Esophagus squamous epithelium (tissue), 5 donors: Measurements from ENCODE around the gene KRTAP10-11. TPM values are rescaled to one million over a fixed set of nuclear protein-coding genes. Genes with fewer than 3 reads are reported as not detected.

Experiments used
- DNase-seq: peaks from one replicate; lab custom pipeline; 2025; lab: John Stamatoyannopoulos, UW
- H3K27ac ChIP-seq, 4 donors: fragments of 200-600 bp; sonication (generic); one replicate each; pipeline ENCODE4 v1.5.1; 2016 to 2019; ENCODE audit warnings: mild to moderate bottlenecking in 1 of 4
- H3K27me3 ChIP-seq, 4 donors: fragments of 200-600 bp; sonication (generic); 1 replicate in 3 of 4; 2 replicates in 1 of 4; pipeline versions ENCODE4 v1.5.1 to v1.6.0; 2017 to 2021; ENCODE audit warnings: antibody characterized with exemption in 1 of 4
- H3K36me3 ChIP-seq, 3 donors: fragments of 200-600 bp; sonication (generic); one replicate each; pipeline ENCODE4 v1.5.1; 2016 to 2019
- H3K4me1 ChIP-seq, 3 donors: fragments of 200-600 bp; sonication (generic); one replicate each; pipeline ENCODE4 v1.5.1; 2017 to 2019
- H3K4me3 ChIP-seq, 4 donors: fragments of 200-600 bp; sonication (generic); 1 replicate in 3 of 4; 2 replicates in 1 of 4; pipeline ENCODE4 v1.5.1; 2016 to 2019; ENCODE audit warnings: mild to moderate bottlenecking in 2 of 4, moderate library complexity in 1 of 4
- H3K9me3 ChIP-seq, 3 donors: fragments of 200-600 bp; sonication (generic); one replicate each; pipeline ENCODE4 v1.5.1; 2016 to 2019
- POLR2A ChIP-seq, 4 donors: fragments of 450-650 bp; IDR thresholded peaks; one replicate each; pipeline ENCODE4 v1.6.1; 2017; ENCODE audit warnings: antibody characterized with exemption in 4 of 4, mild to moderate bottlenecking in 4 of 4, moderate library complexity in 3 of 4
- WGBS, 2 donors: methylation state at CpG; one replicate each; pipeline ENCODE4 v1.1.5; 2018; 5-methylcytosine and 5-hydroxymethylcytosine counted together
- intact Hi-C: fragments of 100-400 bp; cut with DNase I; formaldehyde crosslinking; loops from one replicate; pipeline ENCODE4 v1.15.0; 2022
- total RNA-seq, 4 donors: library from RNA; depleted of rRNA; stranded (reverse); fragments of >200 nt; gene quantifications; one replicate each; pipeline ENCODE4 v1.1.0, GENCODE V29; 2016
- TF ChIP-seq, protein P1 (sequence below), 6 experiments: fragments of 450-650 bp in 4 of 6; fragments of 200-600 bp in 2 of 6; sonication (generic) in 2 of 6; IDR thresholded peaks; one replicate each; pipeline ENCODE4 v1.5.1; 2016 to 2019; ENCODE audit warnings: antibody characterized with exemption in 6 of 6, mild to moderate bottlenecking in 4 of 6, moderate library complexity in 4 of 6
- donor health status: DM: yes; HTN: yes; CAD: no.

The KRTAP10-11 gene
- total RNA-seq, 4 donors from 2014 or later, result not detected

- peaks cover 0 to 26% (median 0%) of the 10 kb centered on the region in 4 donors for H3K27me3 ChIP-seq
- TF ChIP-seq POLR2A (IDR thresholded peaks at IDR 0.05), result no peak
- TF ChIP-seq, protein P1, sequence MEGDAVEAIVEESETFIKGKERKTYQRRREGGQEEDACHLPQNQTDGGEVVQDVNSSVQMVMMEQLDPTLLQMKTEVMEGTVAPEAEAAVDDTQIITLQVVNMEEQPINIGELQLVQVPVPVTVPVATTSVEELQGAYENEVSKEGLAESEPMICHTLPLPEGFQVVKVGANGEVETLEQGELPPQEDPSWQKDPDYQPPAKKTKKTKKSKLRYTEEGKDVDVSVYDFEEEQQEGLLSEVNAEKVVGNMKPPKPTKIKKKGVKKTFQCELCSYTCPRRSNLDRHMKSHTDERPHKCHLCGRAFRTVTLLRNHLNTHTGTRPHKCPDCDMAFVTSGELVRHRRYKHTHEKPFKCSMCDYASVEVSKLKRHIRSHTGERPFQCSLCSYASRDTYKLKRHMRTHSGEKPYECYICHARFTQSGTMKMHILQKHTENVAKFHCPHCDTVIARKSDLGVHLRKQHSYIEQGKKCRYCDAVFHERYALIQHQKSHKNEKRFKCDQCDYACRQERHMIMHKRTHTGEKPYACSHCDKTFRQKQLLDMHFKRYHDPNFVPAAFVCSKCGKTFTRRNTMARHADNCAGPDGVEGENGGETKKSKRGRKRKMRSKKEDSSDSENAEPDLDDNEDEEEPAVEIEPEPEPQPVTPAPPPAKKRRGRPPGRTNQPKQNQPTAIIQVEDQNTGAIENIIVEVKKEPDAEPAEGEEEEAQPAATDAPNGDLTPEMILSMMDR (IDR thresholded peaks at IDR 0.05), result no peak
- H3K27ac ChIP-seq, result no peak overlapping the region
- no peak for DNase-seq
- H3K4me3 ChIP-seq, result no peak overlapping the region
- 76 to 80% methylated on average over 1 of the region's 1 CpG for WGBS, 2 donors
- H3K9me3 ChIP-seq, result peaks cover 0 to 31% (median 11%) of the 10 kb centered on the region in 3 donors
- no peaks in the 10 kb centered on the region for H3K36me3 ChIP-seq
- H3K4me1 ChIP-seq, result no peaks in the 10 kb centered on the region
- intact Hi-C loops, result no loop called here
Observed at GRCh38 chr21:44671911-44672310, 25.7 kb downstream of the KRTAP10-11 start.

GRCh38 chr21:44677881-44678280 is 31.7 kb downstream of the KRTAP10-11 start:
- no peak for TF ChIP-seq POLR2A (IDR thresholded peaks at IDR 0.05)
- TF ChIP-seq, protein P1 (IDR thresholded peaks at IDR 0.05), result no peak
- peaks cover 0 to 7% (median under 1%) of the 10 kb centered on the region in 3 donors for H3K9me3 ChIP-seq
- H3K27me3 ChIP-seq, result peaks cover 0 to 15% (median 0%) of the 10 kb centered on the region in 4 donors
- 91 to 92% methylated on average over 11 to 13 of the region's 13 CpGs for WGBS, 2 donors
- no peaks in the 10 kb centered on the region for H3K4me1 ChIP-seq
- intact Hi-C loops, result no loop called here
- H3K36me3 ChIP-seq, result no peaks in the 10 kb centered on the region
- no peak overlapping the region for H3K27ac ChIP-seq
- no peak for DNase-seq
- no peak overlapping the region for H3K4me3 ChIP-seq

DNA sequence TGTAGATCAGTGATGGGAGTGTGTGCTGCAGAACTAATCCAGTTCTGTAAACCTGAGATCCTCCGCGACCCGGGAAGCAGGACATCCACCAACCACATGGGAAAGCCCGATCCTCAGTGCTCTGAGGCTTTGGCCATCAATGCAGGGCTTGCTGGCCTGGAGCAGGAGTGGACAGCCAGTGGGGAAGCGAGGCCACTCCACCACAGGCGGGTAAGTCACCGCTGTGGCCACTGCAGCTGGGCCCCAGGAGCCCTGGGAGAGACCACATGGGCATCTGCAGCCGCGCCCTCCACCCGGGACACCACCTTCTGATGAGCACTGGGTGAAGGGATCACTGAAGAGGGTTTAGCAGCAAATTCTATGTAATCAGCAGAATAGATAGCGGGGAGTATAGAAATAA is 34.9 kb downstream of the KRTAP10-11 start:
- Histone ChIP-seq H3K4me3 (no peak overlapping the region), H3K9me3 (no peaks in the 10 kb centered on the region), H3K4me1 (no peaks in the 10 kb centered on the region), H3K36me3 (no peaks in the 10 kb centered on the region), H3K27me3 (peaks cover 0 to 30% (median 0%) of the 10 kb centered on the region in 4 donors), H3K27ac (no peak overlapping the region)
- intact Hi-C loops, result no loop called here
- WGBS, 2 donors, result 60 to 87% methylated on average over 8 to 10 of the region's 11 CpGs
- DNase-seq, result no peak
- TF ChIP-seq, protein P1 (IDR thresholded peaks at IDR 0.05), result no peak
- TF ChIP-seq POLR2A (IDR thresholded peaks at IDR 0.05), result no peak

GRCh38 chr21:44681861-44682579 is 35.8 kb downstream of the KRTAP10-11 start, which contains the start of gene KRTAP12-1:
KRTAP12-1 (minus strand) TSS chr21:44682163; CDS start chr21:44682123, 40 bp downstream.
- TF ChIP-seq, protein P1 (IDR thresholded peaks at IDR 0.05), result no peak
- no peak for TF ChIP-seq POLR2A (IDR thresholded peaks at IDR 0.05)
- Histone ChIP-seq H3K27me3 (peaks cover 0 to 39% (median 0%) of the 10 kb centered on the region in 4 donors), H3K4me3 (no peak within 1 kb of the TSS), H3K4me1 (no peaks in the 10 kb centered on the region), H3K27ac (no peak within 1 kb of the TSS), H3K36me3 (no peaks in the 10 kb centered on the region), H3K9me3 (no peaks in the 10 kb centered on the region)
- intact Hi-C loops, result no loop called here
- no peak for DNase-seq
- WGBS, 2 donors, result 58 to 72% methylated on average over 8 to 22 of the region's 23 CpGs

- no peak overlapping the region for H3K27ac ChIP-seq
- no peak overlapping the region for H3K4me3 ChIP-seq
- no peak for DNase-seq
- H3K9me3 ChIP-seq, result no peaks in the 10 kb centered on the region
- no peaks in the 10 kb centered on the region for H3K36me3 ChIP-seq
- no peaks in the 10 kb centered on the region for H3K4me1 ChIP-seq
- no peak for TF ChIP-seq POLR2A (IDR thresholded peaks at IDR 0.05)
- TF ChIP-seq, protein P1 (IDR thresholded peaks at IDR 0.05), result no peak
- WGBS, 2 donors, result 73 to 78% methylated on average over 10 to 13 of the region's 15 CpGs
- intact Hi-C loops, result no loop called here
- peaks cover 0 to 46% (median 0%) of the 10 kb centered on the region in 4 donors for H3K27me3 ChIP-seq
Observed at GRCh38 chr21:44682580-44683151, 36.5 kb downstream of the KRTAP10-11 start.
